ENCODE measurements around the gene LCE1B. TPM values are rescaled to one million over a fixed set of nuclear protein-coding genes. Genes with fewer than 3 reads are reported as not detected.

LCE1B gene
- total RNA-seq, 1 donor from 2014 or later = not detected

- no peak overlapping the region for H3K4me3 Mint-ChIP-seq
- no peaks in the 10 kb centered on the region for H3K79me2 ChIP-seq (ENCODE audit: low read depth)
- H3K27ac ChIP-seq = no peak overlapping the region
- H3K4me2 ChIP-seq = no peak overlapping the region
- TF ChIP-seq EZH2 (IDR thresholded peaks at IDR 0.05) = no peak
- no peak for TF ChIP-seq EZH2phosphoT487 (IDR thresholded peaks at IDR 0.05)
- no peak for TF ChIP-seq CTCF (IDR thresholded peaks at IDR 0.05)
- no peaks in the 10 kb centered on the region for H3K27me3 Mint-ChIP-seq (ENCODE audit: insufficient read depth, low read depth)
- H4K20me1 ChIP-seq (ENCODE audit: low read depth) = no peaks in the 10 kb centered on the region
- no peaks in the 10 kb centered on the region for H3K27me3 ChIP-seq
- H3K36me3 Mint-ChIP-seq = no peaks in the 10 kb centered on the region
- peaks cover 31% of the 10 kb centered on the region for H3K9me3 ChIP-seq (ENCODE audit: low read depth)
- H3K9ac ChIP-seq = no peak overlapping the region
- H3F3A ChIP-seq (ENCODE audit: low read depth) = no peaks in the 10 kb centered on the region
- H3K4me1 ChIP-seq = no peaks in the 10 kb centered on the region
- H3K4me3 ChIP-seq = no peak overlapping the region
- H2AFZ ChIP-seq (replicated peaks) = no peak overlapping the region
- no peaks in the 10 kb centered on the region for H3K4me1 Mint-ChIP-seq
- peaks cover 11% of the 10 kb centered on the region for H3K9me3 Mint-ChIP-seq
- H3K27ac Mint-ChIP-seq = no peak overlapping the region
- DNase-seq (ENCODE audit: low spot score) = no peak
- H3K36me3 ChIP-seq = no peaks in the 10 kb centered on the region
Measured at GRCh38 chr1:152817309-152817708, 5.5 kb downstream of the LCE1B start.

- Mint-ChIP-seq H3K27ac (no peak overlapping the region), H3K27me3 (ENCODE audit: insufficient read depth, low read depth) (no peaks in the 10 kb centered on the region), H3K4me1 (no peaks in the 10 kb centered on the region), H3K36me3 (no peaks in the 10 kb centered on the region), H3K9me3 (peaks cover 11% of the 10 kb centered on the region), H3K4me3 (no peak overlapping the region)
- Histone ChIP-seq H3K4me3 (no peak overlapping the region), H3K9ac (no peak overlapping the region), H2AFZ (replicated peaks) (no peak overlapping the region), H3K4me2 (no peak overlapping the region), H3K27me3 (no peaks in the 10 kb centered on the region), H3K9me3 (ENCODE audit: low read depth) (peaks cover 24% of the 10 kb centered on the region), H3K36me3 (no peaks in the 10 kb centered on the region), H3K4me1 (no peaks in the 10 kb centered on the region), H4K20me1 (ENCODE audit: low read depth) (no peaks in the 10 kb centered on the region), H3K27ac (no peak overlapping the region), H3F3A (ENCODE audit: low read depth) (no peaks in the 10 kb centered on the region), H3K79me2 (ENCODE audit: low read depth) (no peaks in the 10 kb centered on the region)
- DNase-seq (ENCODE audit: low spot score) = no peak
- no peak for TF ChIP-seq EZH2phosphoT487 (IDR thresholded peaks at IDR 0.05)
- no peak for TF ChIP-seq CTCF (IDR thresholded peaks at IDR 0.05)
- no peak for TF ChIP-seq EZH2 (IDR thresholded peaks at IDR 0.05)
Measured at GRCh38 chr1:152823294-152823693, 11.5 kb downstream of the LCE1B start.

- H4K20me1 ChIP-seq (ENCODE audit: low read depth) = no peaks in the 10 kb centered on the region
- H3K4me3 Mint-ChIP-seq = no peak overlapping the region
- no peaks in the 10 kb centered on the region for H3K79me2 ChIP-seq (ENCODE audit: low read depth)
- no peak overlapping the region for H3K27ac Mint-ChIP-seq
- no peak for DNase-seq (ENCODE audit: low spot score)
- H3K27me3 Mint-ChIP-seq (ENCODE audit: insufficient read depth, low read depth) = no peaks in the 10 kb centered on the region
- H3K4me1 Mint-ChIP-seq = no peaks in the 10 kb centered on the region
- H3K27ac ChIP-seq = no peak overlapping the region
- H3K4me3 ChIP-seq = no peak overlapping the region
- TF ChIP-seq EZH2 (IDR thresholded peaks at IDR 0.05) (no peak), EZH2phosphoT487 (IDR thresholded peaks at IDR 0.05) (no peak), CTCF (IDR thresholded peaks at IDR 0.05) (no peak)
- H3K27me3 ChIP-seq = no peaks in the 10 kb centered on the region
- H3K4me2 ChIP-seq = no peak overlapping the region
- no peak overlapping the region for H3K9ac ChIP-seq
- H3K9me3 ChIP-seq (ENCODE audit: low read depth) = peaks cover 24% of the 10 kb centered on the region
- H3K9me3 Mint-ChIP-seq = peaks cover 6% of the 10 kb centered on the region
- no peaks in the 10 kb centered on the region for H3K36me3 Mint-ChIP-seq
- no peaks in the 10 kb centered on the region for H3K36me3 ChIP-seq
- H3F3A ChIP-seq (ENCODE audit: low read depth) = no peaks in the 10 kb centered on the region
- H2AFZ ChIP-seq (replicated peaks) = no peak overlapping the region
- H3K4me1 ChIP-seq = no peaks in the 10 kb centered on the region
Measured at GRCh38 chr1:152824964-152825363, 13.2 kb downstream of the LCE1B start.
